OCI-LY1 (cell line): ENCODE data around the gene TRIM26.

Experiments
- EZH2 ChIP-seq: fragments of 200-600 bp; sonication (generic), shearing (Covaris generic); IDR thresholded peaks from 2 replicates; pipeline ENCODE4 v1.8.0; 2017; ENCODE audit warnings: borderline replicate concordance, mixed run types, mild to moderate bottlenecking, antibody characterized with exemption, low read length, moderate library complexity, mixed read lengths
- TF ChIP-seq, protein P1 (sequence below): fragments of 200-600 bp; sonication (generic), shearing (Covaris generic); IDR thresholded peaks from 2 replicates; pipeline ENCODE4 v1.5.1; 2017; ENCODE audit warnings: mild to moderate bottlenecking, antibody characterized with exemption, low read length, moderate library complexity, mixed read lengths

DNA sequence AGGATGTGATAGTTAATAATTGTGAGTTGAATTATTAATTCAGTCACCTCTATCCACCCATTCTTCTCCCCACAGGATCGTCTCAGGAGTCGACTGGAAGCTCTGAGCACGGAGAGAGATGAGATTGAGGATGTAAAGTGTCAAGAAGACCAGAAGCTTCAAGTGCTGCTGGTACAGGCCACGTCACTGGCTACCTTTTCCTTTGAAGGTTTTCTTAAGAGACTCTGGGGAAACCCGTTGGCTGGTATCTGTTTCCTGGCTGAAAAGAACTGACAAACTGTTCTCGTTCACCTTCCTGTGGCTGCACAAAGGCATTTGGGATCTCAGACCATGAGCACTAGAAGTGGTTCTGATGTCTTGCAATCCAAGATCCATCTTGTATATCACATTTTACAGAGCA is 46.1 kb downstream of the TRIM26 start:
- TF ChIP-seq, protein P1, sequence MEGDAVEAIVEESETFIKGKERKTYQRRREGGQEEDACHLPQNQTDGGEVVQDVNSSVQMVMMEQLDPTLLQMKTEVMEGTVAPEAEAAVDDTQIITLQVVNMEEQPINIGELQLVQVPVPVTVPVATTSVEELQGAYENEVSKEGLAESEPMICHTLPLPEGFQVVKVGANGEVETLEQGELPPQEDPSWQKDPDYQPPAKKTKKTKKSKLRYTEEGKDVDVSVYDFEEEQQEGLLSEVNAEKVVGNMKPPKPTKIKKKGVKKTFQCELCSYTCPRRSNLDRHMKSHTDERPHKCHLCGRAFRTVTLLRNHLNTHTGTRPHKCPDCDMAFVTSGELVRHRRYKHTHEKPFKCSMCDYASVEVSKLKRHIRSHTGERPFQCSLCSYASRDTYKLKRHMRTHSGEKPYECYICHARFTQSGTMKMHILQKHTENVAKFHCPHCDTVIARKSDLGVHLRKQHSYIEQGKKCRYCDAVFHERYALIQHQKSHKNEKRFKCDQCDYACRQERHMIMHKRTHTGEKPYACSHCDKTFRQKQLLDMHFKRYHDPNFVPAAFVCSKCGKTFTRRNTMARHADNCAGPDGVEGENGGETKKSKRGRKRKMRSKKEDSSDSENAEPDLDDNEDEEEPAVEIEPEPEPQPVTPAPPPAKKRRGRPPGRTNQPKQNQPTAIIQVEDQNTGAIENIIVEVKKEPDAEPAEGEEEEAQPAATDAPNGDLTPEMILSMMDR, result no peak
- TF ChIP-seq EZH2, result no peak
